ENCODE measurements around the gene GNA14.

The GNA14 gene

GRCh38 chr9:77375956-77376532 lies 272.1 kb downstream of the GNA14 start:
- Mint-ChIP-seq H3K27ac (no peak overlapping the region), H3K9me3 (peaks cover 3% of the 10 kb centered on the region), H3K4me1 (ENCODE audit: low read depth) (no peaks in the 10 kb centered on the region), H3K27me3 (no peaks in the 10 kb centered on the region), H3K4me3 (no peak overlapping the region), H3K36me3 (ENCODE audit: low read depth) (peaks cover 41% of the 10 kb centered on the region)

- Mint-ChIP-seq H3K9me3 (peaks cover 7% of the 10 kb centered on the region), H3K27ac (no peak overlapping the region), H3K27me3 (no peaks in the 10 kb centered on the region), H3K4me3 (no peak overlapping the region), H3K36me3 (ENCODE audit: low read depth) (peaks cover 52% of the 10 kb centered on the region), H3K4me1 (ENCODE audit: low read depth) (no peaks in the 10 kb centered on the region)
Observed at GRCh38 chr9:77374266-77374665, 273.9 kb downstream of the GNA14 start.
